ENCODE data around the gene PDK2. TPM values are rescaled to one million over a fixed set of nuclear protein-coding genes. Genes with fewer than 3 reads are reported as not detected.

PDK2 gene
- total RNA-seq, 6 experiments from 2014 or later, result 26.6 to 35.6 (median 29.6) TPM

DNA sequence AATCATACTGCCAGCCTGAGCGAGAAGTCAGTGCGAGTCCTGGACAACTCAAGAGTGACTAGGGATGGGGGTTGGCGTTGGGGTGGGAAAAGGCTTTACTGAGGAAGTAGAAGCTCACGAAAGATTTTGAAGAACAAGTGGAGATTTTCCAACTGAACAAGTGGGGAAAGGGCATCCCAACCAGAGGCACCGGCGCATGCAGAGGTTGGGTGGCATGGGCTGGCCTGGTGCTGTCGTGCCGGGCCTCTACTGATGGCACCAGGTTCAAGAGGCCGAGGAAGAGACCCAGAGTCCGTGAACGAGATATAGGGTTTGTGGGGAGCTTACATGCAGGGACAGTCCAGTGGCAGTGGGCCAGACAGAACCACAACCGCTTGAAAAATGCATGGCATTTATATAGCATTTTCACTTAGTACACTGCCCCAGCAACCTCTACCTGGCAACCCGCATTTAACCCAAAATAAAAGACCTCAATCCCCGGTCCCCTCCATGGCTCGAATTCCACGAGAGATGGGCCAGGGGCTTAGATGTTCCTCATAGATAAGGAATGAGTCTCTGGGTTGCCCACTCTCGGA, 46.9 kb upstream of the PDK2 start:
- H3K9me3 Mint-ChIP-seq, result no peaks in the 10 kb centered on the region
- TF ChIP-seq, protein P1, sequence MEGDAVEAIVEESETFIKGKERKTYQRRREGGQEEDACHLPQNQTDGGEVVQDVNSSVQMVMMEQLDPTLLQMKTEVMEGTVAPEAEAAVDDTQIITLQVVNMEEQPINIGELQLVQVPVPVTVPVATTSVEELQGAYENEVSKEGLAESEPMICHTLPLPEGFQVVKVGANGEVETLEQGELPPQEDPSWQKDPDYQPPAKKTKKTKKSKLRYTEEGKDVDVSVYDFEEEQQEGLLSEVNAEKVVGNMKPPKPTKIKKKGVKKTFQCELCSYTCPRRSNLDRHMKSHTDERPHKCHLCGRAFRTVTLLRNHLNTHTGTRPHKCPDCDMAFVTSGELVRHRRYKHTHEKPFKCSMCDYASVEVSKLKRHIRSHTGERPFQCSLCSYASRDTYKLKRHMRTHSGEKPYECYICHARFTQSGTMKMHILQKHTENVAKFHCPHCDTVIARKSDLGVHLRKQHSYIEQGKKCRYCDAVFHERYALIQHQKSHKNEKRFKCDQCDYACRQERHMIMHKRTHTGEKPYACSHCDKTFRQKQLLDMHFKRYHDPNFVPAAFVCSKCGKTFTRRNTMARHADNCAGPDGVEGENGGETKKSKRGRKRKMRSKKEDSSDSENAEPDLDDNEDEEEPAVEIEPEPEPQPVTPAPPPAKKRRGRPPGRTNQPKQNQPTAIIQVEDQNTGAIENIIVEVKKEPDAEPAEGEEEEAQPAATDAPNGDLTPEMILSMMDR (IDR thresholded peaks at IDR 0.05), result no peak
- H3K27ac Mint-ChIP-seq, result peak overlapping the region; percentile 93
- H3K27me3 Mint-ChIP-seq (ENCODE audit: insufficient read depth), result no peaks in the 10 kb centered on the region; the same call in 1 of the 2 replicates
- H3K4me1 Mint-ChIP-seq (ENCODE audit: low read depth), result peaks cover 74% of the 10 kb centered on the region
- no peaks in the 10 kb centered on the region for H3K36me3 Mint-ChIP-seq (ENCODE audit: low read depth)
- peak overlapping the region; percentile 59 for H3K4me3 Mint-ChIP-seq
- DNase-seq, result no peak

DNA sequence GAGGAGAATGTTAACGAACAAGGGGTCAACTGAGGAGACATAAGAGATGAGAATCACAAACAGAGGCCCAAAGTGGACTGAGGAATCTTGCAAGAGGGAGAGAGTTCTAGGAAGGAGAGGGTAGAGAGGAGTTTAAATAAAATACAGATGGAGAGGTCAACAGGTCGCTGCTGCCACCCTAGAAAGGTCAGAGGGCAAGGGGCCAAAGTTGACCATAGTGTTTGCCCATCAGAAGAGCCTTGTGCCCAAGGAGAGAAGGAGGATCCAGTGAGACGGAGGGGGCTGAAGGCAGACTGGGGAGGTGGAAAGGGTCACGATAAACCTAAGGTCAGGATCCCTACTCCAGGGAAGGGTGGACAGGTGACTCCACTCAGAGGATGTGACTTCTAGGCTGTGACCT, 46.2 kb upstream of the PDK2 start:
- DNase-seq, result no peak

DNA sequence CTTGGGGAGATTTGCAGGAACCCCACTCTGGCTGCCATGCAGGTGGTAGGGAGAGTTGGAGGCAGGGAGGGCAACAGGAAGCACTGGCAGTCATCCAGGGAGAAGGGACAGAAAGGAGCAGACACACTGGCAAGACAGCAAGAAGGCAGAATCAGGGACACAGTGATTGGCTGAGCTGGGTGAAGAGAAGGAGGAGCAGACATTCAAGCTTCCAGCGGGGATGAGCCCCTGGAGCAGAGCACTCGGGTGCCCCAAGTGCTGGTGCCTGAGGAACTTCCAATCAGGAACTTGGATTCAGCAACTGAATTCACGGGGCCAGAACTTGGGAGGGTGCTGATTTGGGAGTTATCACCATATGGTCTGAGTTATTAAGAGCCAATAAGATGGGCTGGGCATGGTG, 45.5 kb upstream of the PDK2 start:
- DNase-seq, result no peak
- H3K27me3 Mint-ChIP-seq (ENCODE audit: insufficient read depth), result no peaks in the 10 kb centered on the region; the same call in none of the 2 replicates
- H3K4me1 Mint-ChIP-seq (ENCODE audit: low read depth), result peaks cover 83% of the 10 kb centered on the region
- H3K9me3 Mint-ChIP-seq, result no peaks in the 10 kb centered on the region
- H3K27ac Mint-ChIP-seq, result peak overlapping the region; percentile 95
- peak overlapping the region; percentile 60 for H3K4me3 Mint-ChIP-seq
- no peaks in the 10 kb centered on the region for H3K36me3 Mint-ChIP-seq (ENCODE audit: low read depth)
- TF ChIP-seq, protein P1 (IDR thresholded peaks at IDR 0.05), result no peak

More for the DNA sequence above, 46.2 kb upstream of the PDK2 start:
- TF ChIP-seq, protein P1 (IDR thresholded peaks at IDR 0.05), result no peak
- H3K9me3 Mint-ChIP-seq, result no peaks in the 10 kb centered on the region
- H3K27me3 Mint-ChIP-seq (ENCODE audit: insufficient read depth), result no peaks in the 10 kb centered on the region; the same call in 1 of the 2 replicates
- peak overlapping the region; percentile 95 for H3K27ac Mint-ChIP-seq
- H3K4me1 Mint-ChIP-seq (ENCODE audit: low read depth), result peaks cover 78% of the 10 kb centered on the region
- H3K4me3 Mint-ChIP-seq, result no peak overlapping the region
- H3K36me3 Mint-ChIP-seq (ENCODE audit: low read depth), result no peaks in the 10 kb centered on the region

DNA sequence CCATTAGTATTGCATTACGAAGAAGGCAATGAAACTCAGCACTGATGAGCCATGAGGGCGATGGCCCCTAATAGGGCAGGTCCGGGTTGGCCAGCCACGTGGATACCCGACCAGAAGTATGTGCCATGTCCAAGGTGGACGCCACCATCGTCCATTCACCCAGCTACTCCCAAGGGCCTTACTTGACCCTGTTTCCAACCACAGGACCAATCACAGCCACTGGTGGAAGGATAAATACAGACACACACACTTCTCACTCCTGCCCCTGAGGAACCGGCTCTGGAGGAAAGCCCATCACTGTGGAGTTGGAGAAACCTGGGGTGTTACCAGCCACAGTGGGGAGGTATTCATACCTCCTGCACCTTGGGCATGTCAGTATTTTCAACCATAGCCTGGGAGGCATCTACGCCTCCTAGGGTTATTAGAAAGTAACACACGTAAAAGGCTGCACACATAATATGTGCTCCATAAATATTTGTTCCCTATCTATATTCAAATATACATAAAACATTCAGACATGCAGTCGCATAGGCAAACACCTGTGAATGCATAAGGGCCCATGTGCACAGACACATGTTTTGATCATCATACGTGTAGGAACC, 44.6 kb upstream of the PDK2 start:
- DNase-seq, result no peak
- TF ChIP-seq, protein P1 (IDR thresholded peaks at IDR 0.05), result peak; percentile 17; the same call in 1 of the 2 replicates
- peak overlapping the region; percentile 95 for H3K27ac Mint-ChIP-seq
- no peaks in the 10 kb centered on the region; the same call in none of the 2 replicates for H3K27me3 Mint-ChIP-seq (ENCODE audit: insufficient read depth)
- H3K36me3 Mint-ChIP-seq (ENCODE audit: low read depth), result no peaks in the 10 kb centered on the region
- H3K4me3 Mint-ChIP-seq, result peak overlapping the region; percentile 40; the same call in 1 of the 2 replicates
- no peaks in the 10 kb centered on the region for H3K9me3 Mint-ChIP-seq
- peaks cover 90% of the 10 kb centered on the region for H3K4me1 Mint-ChIP-seq (ENCODE audit: low read depth)

DNA sequence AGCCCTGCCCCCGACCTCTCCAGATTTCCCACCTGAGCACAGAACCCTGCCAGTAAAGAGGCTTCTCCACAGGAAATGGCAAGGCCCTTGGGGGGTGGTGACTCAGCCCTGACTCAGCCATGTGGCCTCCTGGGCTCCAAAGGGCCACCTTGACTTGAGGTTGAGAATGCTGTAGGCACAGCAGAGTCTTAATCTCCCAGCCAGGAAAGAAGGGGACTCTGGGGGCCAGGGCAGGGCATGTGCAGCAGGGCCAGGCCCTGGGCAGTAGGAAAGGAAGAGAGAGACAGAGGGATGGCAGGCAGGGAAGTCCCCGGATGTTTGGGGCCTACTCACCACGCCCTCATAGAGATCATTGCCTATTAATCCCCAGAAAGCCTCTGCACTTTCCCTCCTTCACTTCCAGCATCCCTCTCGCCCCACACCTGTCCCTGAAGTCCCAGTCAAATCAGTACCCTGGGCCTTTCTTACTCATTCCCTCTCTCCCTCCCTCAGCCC, 44.0 kb upstream of the PDK2 start:
- Mint-ChIP-seq H3K27ac (peak overlapping the region; percentile 95), H3K9me3 (no peaks in the 10 kb centered on the region), H3K4me1 (ENCODE audit: low read depth) (peaks cover 90% of the 10 kb centered on the region), H3K27me3 (ENCODE audit: insufficient read depth) (peaks cover 1% of the 10 kb centered on the region), H3K4me3 (peak overlapping the region; percentile 40; the same call in 1 of the 2 replicates), H3K36me3 (ENCODE audit: low read depth) (no peaks in the 10 kb centered on the region)
- TF ChIP-seq, protein P1 (IDR thresholded peaks at IDR 0.05), result no peak
- DNase-seq, result peak; percentile 81
